Nephron progenitor cell (in vitro differentiated cells): Measurements from ENCODE around the gene GNS.

ENCODE experiments used
- DNase-seq: peaks from one replicate; pipeline ENCODE4 v3.0.0; 2021
- H3K27ac Mint-ChIP-seq: 2 replicates; pipeline ENCODE4 v1.8.0; 2021; ENCODE audit warnings: mild to moderate bottlenecking, moderate library complexity, mixed read lengths
- H3K27me3 Mint-ChIP-seq: 2 replicates; pipeline ENCODE4 v1.8.0; 2021; ENCODE audit warnings: mild to moderate bottlenecking, low read depth, mixed read lengths; ENCODE audit not compliant: poor library complexity
- H3K36me3 Mint-ChIP-seq: 2 replicates; pipeline ENCODE4 v1.8.0; 2021; ENCODE audit warnings: low read depth, mixed read lengths
- H3K4me1 Mint-ChIP-seq: 2 replicates; pipeline ENCODE4 v1.8.0; 2021; ENCODE audit warnings: mixed read lengths
- H3K4me3 Mint-ChIP-seq: 2 replicates; pipeline ENCODE4 v1.8.0; 2021; ENCODE audit warnings: mild to moderate bottlenecking, moderate library complexity, mixed read lengths
- H3K9me3 Mint-ChIP-seq: 2 replicates; pipeline ENCODE4 v1.8.0; 2021; ENCODE audit warnings: mild to moderate bottlenecking, moderate library complexity, mixed read lengths
- CTCF ChIP-seq: fragments of 200-600 bp; sonication (generic); IDR thresholded peaks from 2 replicates; pipeline ENCODE4 v1.5.0; 2021; ENCODE audit warnings: antibody characterized with exemption

GNS gene

GRCh38 chr12:64793610-64794009, 34.4 kb upstream of the GNS start:
- H3K36me3 Mint-ChIP-seq = no peaks in the 10 kb centered on the region
- H3K4me3 Mint-ChIP-seq = no peak overlapping the region
- no peak overlapping the region for H3K27ac Mint-ChIP-seq
- H3K9me3 Mint-ChIP-seq = no peaks in the 10 kb centered on the region
- peaks cover 9% of the 10 kb centered on the region for H3K4me1 Mint-ChIP-seq
- DNase-seq = no peak
- peaks cover 10% of the 10 kb centered on the region for H3K27me3 Mint-ChIP-seq
- no peak for TF ChIP-seq CTCF

DNA sequence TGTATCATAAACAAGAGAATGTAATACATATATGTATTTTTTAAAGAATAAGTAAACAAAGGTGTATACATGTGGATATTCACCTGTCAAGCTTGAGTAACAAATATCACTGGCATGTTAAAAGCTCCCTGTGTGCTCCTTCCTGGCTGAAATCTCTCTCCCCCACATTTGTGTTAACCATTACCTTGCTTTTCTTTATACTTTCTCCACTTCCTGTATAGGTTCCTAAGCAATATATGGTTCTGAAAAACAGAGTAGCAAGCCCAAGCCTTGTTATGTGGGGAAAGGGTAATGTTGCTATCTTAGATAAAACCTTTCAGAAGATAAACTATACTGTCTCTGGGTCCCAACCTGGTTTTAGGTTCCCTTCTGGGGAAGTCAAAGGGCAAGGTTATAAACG, 32.9 kb upstream of the GNS start:
- no peak for TF ChIP-seq CTCF
- H3K4me3 Mint-ChIP-seq = no peak overlapping the region
- no peak overlapping the region for H3K27ac Mint-ChIP-seq
- H3K9me3 Mint-ChIP-seq = no peaks in the 10 kb centered on the region
- H3K36me3 Mint-ChIP-seq = no peaks in the 10 kb centered on the region
- peaks cover 14% of the 10 kb centered on the region for H3K27me3 Mint-ChIP-seq
- no peak for DNase-seq
- H3K4me1 Mint-ChIP-seq = peaks cover 9% of the 10 kb centered on the region

DNA sequence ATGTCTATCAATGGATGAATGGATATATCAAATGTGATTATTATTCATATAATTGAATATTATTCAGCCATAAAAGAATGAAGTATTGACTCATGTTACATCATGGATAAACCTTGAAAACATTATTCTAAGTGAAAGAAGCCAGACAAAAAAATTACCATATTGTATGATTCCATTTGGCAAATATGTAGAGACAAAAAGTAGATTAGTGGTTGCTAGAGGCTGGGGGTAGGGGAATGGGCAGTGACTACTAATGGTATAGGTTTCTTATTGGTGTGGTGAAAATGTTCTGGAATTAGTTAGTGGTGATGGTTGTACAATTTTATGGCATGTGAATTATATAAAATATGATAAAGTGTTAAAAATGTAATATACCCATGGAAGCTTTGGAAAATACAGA, 31.8 kb upstream of the GNS start:
- Mint-ChIP-seq H3K27ac (no peak overlapping the region), H3K36me3 (no peaks in the 10 kb centered on the region), H3K9me3 (no peaks in the 10 kb centered on the region), H3K4me1 (peaks cover 9% of the 10 kb centered on the region), H3K27me3 (peaks cover 14% of the 10 kb centered on the region), H3K4me3 (no peak overlapping the region)
- no peak for DNase-seq
- TF ChIP-seq CTCF = no peak

DNA sequence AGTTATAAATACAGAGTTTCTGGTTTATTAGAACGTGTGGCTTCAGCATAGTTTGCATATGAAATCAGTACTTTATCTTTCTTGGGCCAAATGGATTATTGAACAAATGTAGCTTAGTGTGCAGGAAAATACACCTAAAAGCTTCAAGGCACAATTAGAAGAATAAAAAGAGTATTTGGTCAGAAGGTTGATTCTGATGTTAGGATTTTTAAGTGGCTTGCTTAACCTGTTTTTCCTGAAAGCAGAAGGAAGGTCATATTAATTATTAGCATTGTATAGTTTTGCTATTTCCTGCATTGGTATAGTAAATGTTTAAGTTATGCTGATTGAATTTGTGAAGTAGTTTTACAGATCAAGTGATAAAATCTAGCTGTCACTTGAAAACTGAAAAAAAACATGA, 31.0 kb upstream of the GNS start:
- Mint-ChIP-seq H3K9me3 (no peaks in the 10 kb centered on the region), H3K4me1 (peaks cover 8% of the 10 kb centered on the region), H3K4me3 (no peak overlapping the region), H3K27ac (no peak overlapping the region), H3K27me3 (peaks cover 20% of the 10 kb centered on the region), H3K36me3 (no peaks in the 10 kb centered on the region)
- TF ChIP-seq CTCF = no peak
- no peak for DNase-seq

DNA sequence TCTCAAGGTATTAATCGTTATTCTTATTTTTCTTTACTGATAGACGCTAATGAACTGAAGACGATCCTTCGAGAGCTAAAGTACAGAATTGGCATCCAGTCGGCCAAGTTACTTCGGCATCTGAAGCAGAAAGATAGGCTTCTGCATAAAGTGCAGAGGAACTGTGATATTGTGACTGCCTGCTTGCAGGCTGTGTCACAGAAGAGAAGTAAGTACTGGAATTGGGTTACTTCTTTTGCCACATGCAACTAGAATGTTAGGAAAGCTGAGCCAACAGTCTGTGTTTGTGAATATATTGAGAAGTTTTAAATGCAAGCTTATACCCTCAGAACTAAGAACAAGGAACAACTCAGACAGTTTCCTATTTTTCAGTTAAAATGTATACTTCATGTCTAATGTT, 26.6 kb upstream of the GNS start:
- Mint-ChIP-seq H3K4me1 (peaks cover 14% of the 10 kb centered on the region), H3K36me3 (no peaks in the 10 kb centered on the region), H3K27ac (no peak overlapping the region), H3K4me3 (no peak overlapping the region), H3K9me3 (no peaks in the 10 kb centered on the region), H3K27me3 (peaks cover 57% of the 10 kb centered on the region)
- no peak for DNase-seq
- no peak for TF ChIP-seq CTCF

DNA sequence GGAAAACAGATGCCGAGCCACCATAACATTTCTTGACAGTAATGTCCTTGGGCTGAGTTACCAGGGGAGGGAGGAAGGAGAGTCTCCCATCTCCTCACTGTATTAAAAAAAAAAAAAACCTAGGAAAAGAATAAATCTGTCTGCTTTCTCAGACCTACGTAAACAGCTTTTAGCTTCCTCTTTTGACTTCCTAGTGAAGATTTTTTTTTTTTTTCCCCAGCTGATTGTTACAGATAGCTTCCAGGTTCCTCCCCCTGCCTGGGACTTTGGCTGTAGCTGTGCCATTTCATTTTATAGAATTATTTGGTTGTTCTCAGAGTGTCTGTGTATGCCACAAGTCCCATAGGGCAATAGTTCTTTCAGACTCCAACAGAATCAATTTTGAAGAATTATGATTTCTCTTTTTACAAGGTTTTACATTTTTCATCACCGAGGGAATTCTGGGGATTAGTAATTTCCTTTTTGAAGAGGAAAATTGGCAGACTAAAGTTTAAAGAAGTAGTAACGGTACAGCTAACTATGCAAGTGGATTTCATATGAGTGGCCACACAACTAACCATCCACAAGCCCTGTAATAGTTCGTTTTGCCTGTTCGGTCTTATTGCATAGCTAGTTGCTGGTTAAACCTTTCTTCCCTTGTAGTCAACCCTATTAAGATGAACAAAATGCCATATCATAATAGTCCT, 23.1 kb upstream of the GNS start:
- Mint-ChIP-seq H3K9me3 (peaks cover 7% of the 10 kb centered on the region), H3K27me3 (peaks cover 84% of the 10 kb centered on the region), H3K27ac (no peak overlapping the region), H3K4me3 (peak overlapping the region; percentile 80), H3K4me1 (peaks cover 14% of the 10 kb centered on the region), H3K36me3 (no peaks in the 10 kb centered on the region)
- no peak for TF ChIP-seq CTCF
- DNase-seq = no peak
